Mesodermal cell (in vitro differentiated cells): ENCODE data around the gene TOM1L1.

Source experiments
- H3K27ac ChIP-seq: 2 replicates; pipeline ENCODE4 v1.7.0; 2013; ENCODE audit warnings: mild to moderate bottlenecking, low read depth, low read length, moderate library complexity; ENCODE audit not compliant: severe bottlenecking
- H3K36me3 ChIP-seq: 2 replicates; pipeline ENCODE4 v1.7.1; 2013; ENCODE audit warnings: mild to moderate bottlenecking, low read length, moderate library complexity; ENCODE audit not compliant: control insufficient read depth, insufficient read depth
- H3K4me1 ChIP-seq: one replicate; pipeline ENCODE4 v1.7.1; 2013; ENCODE audit warnings: mild to moderate bottlenecking, low read length; ENCODE audit not compliant: insufficient read depth, control insufficient read depth, poor library complexity, severe bottlenecking
- H3K4me3 ChIP-seq: 2 replicates; pipeline ENCODE4 v1.7.0; 2013; ENCODE audit warnings: low read length, control low read depth, mild to moderate bottlenecking; ENCODE audit not compliant: insufficient read depth, poor library complexity, severe bottlenecking; ENCODE audit errors: extremely low read depth
- H3K9me3 ChIP-seq: 2 replicates; pipeline ENCODE4 v1.7.1; 2013; ENCODE audit warnings: mild to moderate bottlenecking, low read length, moderate library complexity; ENCODE audit not compliant: control insufficient read depth
- WGBS, 2 experiments: methylation state at CpG; one replicate each; pipeline ENCODE4 v1.1.5; 2013; ENCODE audit warnings: missing lambda C conversion rate in 2 of 2; ENCODE audit not compliant: insufficient coverage in 2 of 2; 5-methylcytosine and 5-hydroxymethylcytosine counted together

The TOM1L1 gene

GRCh38 chr17:54985476-54985875 is 84.8 kb downstream of the TOM1L1 start:
- no peaks in the 10 kb centered on the region for H3K36me3 ChIP-seq
- no CpG with 5 or more reads among the region's 1 CpG for WGBS, 2 experiments

GRCh38 chr17:54990118-54990517 is 89.5 kb downstream of the TOM1L1 start:
- H3K9me3 ChIP-seq = no peaks in the 10 kb centered on the region
- H3K27ac ChIP-seq = no peak overlapping the region
- no peaks in the 10 kb centered on the region for H3K4me1 ChIP-seq
- no peaks in the 10 kb centered on the region for H3K36me3 ChIP-seq
- 80 to 84% methylated on average over 1 to 3 of the region's 4 CpGs for WGBS, 2 experiments
- H3K4me3 ChIP-seq = no peak overlapping the region

More at GRCh38 chr17:54985476-54985875, 84.8 kb downstream of the TOM1L1 start:
- no peaks in the 10 kb centered on the region for H3K4me1 ChIP-seq
- no peak overlapping the region for H3K27ac ChIP-seq
- H3K9me3 ChIP-seq = peaks cover 2% of the 10 kb centered on the region
- H3K4me3 ChIP-seq = no peak overlapping the region

GRCh38 chr17:54991567-54991966 is 90.9 kb downstream of the TOM1L1 start:
- Histone ChIP-seq H3K4me1 (no peaks in the 10 kb centered on the region), H3K4me3 (no peak overlapping the region), H3K9me3 (no peaks in the 10 kb centered on the region), H3K27ac (no peak overlapping the region), H3K36me3 (no peaks in the 10 kb centered on the region)
- no CpG with 5 or more reads among the region's 1 CpG for WGBS, 2 experiments

- H3K4me3 ChIP-seq = no peak overlapping the region
- H3K36me3 ChIP-seq = no peaks in the 10 kb centered on the region
- H3K27ac ChIP-seq = no peak overlapping the region
- WGBS, 2 experiments = 90 to 96% methylated on average over 5 to 7 of the region's 8 CpGs
- H3K4me1 ChIP-seq = no peaks in the 10 kb centered on the region
- no peaks in the 10 kb centered on the region for H3K9me3 ChIP-seq
Observed at GRCh38 chr17:54992797-54993639, 92.4 kb downstream of the TOM1L1 start.

- no CpG with 5 or more reads among the region's 1 CpG for WGBS, 2 experiments
- Histone ChIP-seq H3K27ac (no peak overlapping the region), H3K4me1 (no peaks in the 10 kb centered on the region), H3K4me3 (no peak overlapping the region), H3K9me3 (no peaks in the 10 kb centered on the region), H3K36me3 (no peaks in the 10 kb centered on the region)
Observed at GRCh38 chr17:54996441-54996840, 95.8 kb downstream of the TOM1L1 start.

GRCh38 chr17:55002458-55002857 is 101.8 kb downstream of the TOM1L1 start:
- no peak overlapping the region for H3K4me3 ChIP-seq
- H3K27ac ChIP-seq = no peak overlapping the region
- no peaks in the 10 kb centered on the region for H3K36me3 ChIP-seq
- H3K4me1 ChIP-seq = no peaks in the 10 kb centered on the region
- H3K9me3 ChIP-seq = no peaks in the 10 kb centered on the region

- Histone ChIP-seq H3K4me3 (no peak overlapping the region), H3K27ac (no peak overlapping the region), H3K9me3 (no peaks in the 10 kb centered on the region), H3K4me1 (no peaks in the 10 kb centered on the region), H3K36me3 (peaks cover 7% of the 10 kb centered on the region)
- WGBS, 2 experiments = 48 to 59% methylated on average over 2 to 3 of the region's 5 CpGs
Observed at GRCh38 chr17:55004484-55004883, 103.8 kb downstream of the TOM1L1 start.

- H3K36me3 ChIP-seq = peaks cover 7% of the 10 kb centered on the region
- H3K4me3 ChIP-seq = no peak overlapping the region
- no peaks in the 10 kb centered on the region for H3K4me1 ChIP-seq
- WGBS, 2 experiments = 80% methylated on average over 1 of the region's 1 CpG; no CpG with 5 or more reads in 1 of the 2 experiments
- H3K27ac ChIP-seq = no peak overlapping the region
- no peaks in the 10 kb centered on the region for H3K9me3 ChIP-seq
Observed at GRCh38 chr17:55005520-55005919, 104.9 kb downstream of the TOM1L1 start.
